PFSK-1 (cell line): Measurements from ENCODE around the gene FOXO1.

ENCODE experiments used
- FOXP2 ChIP-seq: optimal IDR thresholded peaks from 2 replicates; pipeline ENCODE3; 2011; ENCODE audit warnings: borderline replicate concordance, control low read depth, inconsistent platforms; ENCODE audit not compliant: insufficient read depth; ENCODE audit errors: extremely low read length, extremely low read depth
- POLR2AphosphoS5 ChIP-seq: IDR thresholded peaks from 2 replicates; pipeline ENCODE4 v1.6.1; 2012; ENCODE audit warnings: low read depth, mild to moderate bottlenecking, control low read depth, low read length, moderate library complexity

DNA sequence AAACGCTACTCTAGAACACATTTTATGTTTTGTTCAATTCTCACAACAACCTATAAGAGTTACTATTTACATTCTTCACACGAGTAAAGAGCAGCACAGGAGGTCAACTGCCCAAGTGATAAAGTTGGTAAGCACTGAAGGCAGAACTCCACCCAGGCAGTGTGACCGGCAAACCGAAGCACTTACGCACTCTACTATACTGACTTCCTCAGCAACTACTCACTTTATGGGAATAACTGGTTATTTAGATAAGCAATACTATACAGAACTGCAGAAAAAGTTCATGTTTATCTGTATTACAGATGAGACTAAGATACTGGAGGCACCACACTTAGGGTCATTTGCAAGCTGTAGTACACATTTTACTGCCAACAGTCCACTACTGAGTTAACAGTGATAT, 28.8 kb downstream of the FOXO1 start:
- no peak for TF ChIP-seq POLR2AphosphoS5
- TF ChIP-seq FOXP2, result no peak
